GM18868 (cell line): Measurements from ENCODE around the gene SPATA17.

Experiments used
- ATAC-seq: cut with Tn5 transposase; IDR thresholded peaks from one replicate; pipeline ENCODE4 v1.9.1; 2021; ENCODE audit warnings: mild to moderate bottlenecking, moderate library complexity; ENCODE audit not compliant: unreplicated experiment

The SPATA17 gene

GRCh38 chr1:217910791-217911320 is 279.7 kb downstream of the SPATA17 start:
- ATAC-seq, result no peak

GRCh38 chr1:217911908-217912307 is 280.8 kb downstream of the SPATA17 start:
- ATAC-seq, result no peak

GRCh38 chr1:217917281-217917887 is 286.2 kb downstream of the SPATA17 start:
- ATAC-seq, result no peak

- ATAC-seq, result no peak
These were observed 288.7 kb downstream of the SPATA17 start for GRCh38 chr1:217919683-217920388.
